HEK293 (cell line): Measurements from ENCODE around the gene CNTN4.

Source experiments
- CTCF ChIA-PET: fragments of 350-600 bp; formaldehyde crosslinking; extraction: SDS; loops from one replicate; lab custom pipeline; 2021; ENCODE audit warnings: antibody characterized with exemption; lab: Yijun Ruan, JAX
- POLR2A ChIA-PET: fragments of 300-600 bp; formaldehyde crosslinking; extraction: SDS; loops from one replicate; lab custom pipeline; 2020; ENCODE audit warnings: antibody characterized with exemption, inconsistent platforms; lab: Yijun Ruan, JAX
- H3K27ac ChIP-seq: fragments of 200-500 bp; sonication (Bioruptor generic); 2 replicates; pipeline ENCODE4 v1.5.1; 2014; ENCODE audit warnings: low read depth, low read length, control low read depth, inconsistent platforms; ENCODE audit errors: extremely low read depth
- H3K36me3 ChIP-seq, 2 experiments: fragments of 200-500 bp in 1 of 2; sonication (Bioruptor generic) in 1 of 2; 1 replicate in 1 of 2; 2 replicates in 1 of 2; pipeline ENCODE4 v1.5.1; 2014 to 2017; ENCODE audit warnings: inconsistent platforms in 2 of 2, low read length in 2 of 2; ENCODE audit not compliant: control insufficient read depth in 2 of 2, insufficient read depth in 1 of 2
- H3K4me1 ChIP-seq: fragments of 200-500 bp; sonication (Bioruptor generic); 2 replicates; pipeline ENCODE4 v1.5.1; 2014; ENCODE audit warnings: mild to moderate bottlenecking, low read length, inconsistent platforms; ENCODE audit not compliant: control insufficient read depth, insufficient read depth
- H3K4me3 ChIP-seq: 2 replicates; pipeline ENCODE4 v1.5.1; 2011; ENCODE audit warnings: low read depth, mild to moderate bottlenecking, control low read depth, low read length, moderate library complexity
- H3K9me3 ChIP-seq: fragments of 200-500 bp; sonication (Bioruptor generic); 2 replicates; pipeline ENCODE4 v1.5.1; 2014; ENCODE audit warnings: low read depth, low read length, inconsistent platforms; ENCODE audit not compliant: control insufficient read depth, insufficient read depth
- EGR2 ChIP-seq: fragments of 450-650 bp; formaldehyde crosslinking; IDR thresholded peaks from 2 replicates; pipeline ENCODE4 v1.5.1; 2016; ENCODE audit warnings: low read depth, missing biosample characterization, missing genetic modification characterization
- HOXD13 ChIP-seq: sonication (generic); formaldehyde crosslinking; IDR thresholded peaks from 2 replicates; pipeline ENCODE4 v1.8.0; 2022; ENCODE audit warnings: missing genetic modification reagents, borderline replicate concordance
- KLF10 ChIP-seq: fragments of 450-650 bp; IDR thresholded peaks from 2 replicates; pipeline ENCODE4 v1.5.1; 2018; ENCODE audit warnings: missing biosample characterization, mild to moderate bottlenecking, missing genetic modification characterization
- PRDM6 ChIP-seq: fragments of 450-650 bp; formaldehyde crosslinking; IDR thresholded peaks from 2 replicates; pipeline ENCODE4 v1.5.1; 2017; ENCODE audit warnings: missing biosample characterization, missing genetic modification characterization
- REPIN1 ChIP-seq: fragments of 450-650 bp; formaldehyde crosslinking; IDR thresholded peaks from 2 replicates; pipeline ENCODE4 v1.5.1; 2017; ENCODE audit warnings: missing biosample characterization, missing genetic modification characterization, low read depth
- SETDB1 ChIP-seq: IDR thresholded peaks from one replicate; pipeline ENCODE4 v1.6.1; 2017; ENCODE audit warnings: mild to moderate bottlenecking, low read length, moderate library complexity, mixed read lengths; ENCODE audit not compliant: insufficient read length
- ZEB2 ChIP-seq: fragments of 450-650 bp; formaldehyde crosslinking; IDR thresholded peaks from 2 replicates; pipeline ENCODE4 v1.5.1; 2016; ENCODE audit warnings: missing biosample characterization, missing genetic modification characterization
- ZFP41 ChIP-seq: fragments of 450-650 bp; formaldehyde crosslinking; IDR thresholded peaks from 2 replicates; pipeline ENCODE4 v1.5.1; 2016; ENCODE audit warnings: missing biosample characterization, missing genetic modification characterization, borderline replicate concordance
- ZNF155 ChIP-seq: fragments of 450-650 bp; formaldehyde crosslinking; IDR thresholded peaks from 2 replicates; pipeline ENCODE4 v1.5.1; 2016; ENCODE audit warnings: missing biosample characterization, missing genetic modification characterization
- ZNF214 ChIP-seq: fragments of 450-650 bp; formaldehyde crosslinking; IDR thresholded peaks from 2 replicates; pipeline ENCODE4 v1.5.1; 2017; ENCODE audit warnings: missing biosample characterization, mild to moderate bottlenecking, missing genetic modification characterization, borderline replicate concordance
- ZNF239 ChIP-seq: fragments of 450-650 bp; formaldehyde crosslinking; IDR thresholded peaks from 2 replicates; pipeline ENCODE4 v1.5.1; 2016; ENCODE audit warnings: missing biosample characterization, missing genetic modification characterization
- ZNF266 ChIP-seq: fragments of 450-650 bp; formaldehyde crosslinking; IDR thresholded peaks from 2 replicates; pipeline ENCODE4 v1.5.1; 2016; ENCODE audit warnings: missing biosample characterization, missing genetic modification characterization, low read depth
- ZNF274 ChIP-seq, 2 experiments: fragments of 200-500 bp in 1 of 2; fragments of 450-650 bp in 1 of 2; sonication (Bioruptor generic) in 1 of 2; formaldehyde crosslinking in 1 of 2; IDR thresholded peaks; 2 replicates each; pipeline versions ENCODE4 v1.5.1 to v1.6.1; 2014 to 2016; ENCODE audit warnings: borderline replicate concordance in 1 of 2, inconsistent platforms in 1 of 2, low read length in 1 of 2, missing biosample characterization in 1 of 2, missing genetic modification characterization in 1 of 2
- ZNF280C ChIP-seq: fragments of 450-650 bp; formaldehyde crosslinking; IDR thresholded peaks from 2 replicates; pipeline ENCODE4 v1.5.1; 2016; ENCODE audit warnings: missing biosample characterization, missing genetic modification characterization
- ZNF335 ChIP-seq: fragments of 450-650 bp; formaldehyde crosslinking; conservative IDR thresholded peaks from 2 replicates; pipeline ENCODE4 v1.5.1; 2016; ENCODE audit warnings: missing biosample characterization, missing genetic modification characterization
- ZNF354C ChIP-seq: fragments of 450-650 bp; formaldehyde crosslinking; IDR thresholded peaks from 2 replicates; pipeline ENCODE4 v1.5.1; 2016; ENCODE audit warnings: missing biosample characterization, missing genetic modification characterization, low read depth, borderline replicate concordance
- ZNF416 ChIP-seq: fragments of 450-650 bp; formaldehyde crosslinking; IDR thresholded peaks from 2 replicates; pipeline ENCODE4 v1.5.1; 2016; ENCODE audit warnings: missing biosample characterization, missing genetic modification characterization
- ZNF501 ChIP-seq: fragments of 450-650 bp; formaldehyde crosslinking; IDR thresholded peaks from 2 replicates; pipeline ENCODE4 v1.5.1; 2016; ENCODE audit warnings: missing biosample characterization, missing genetic modification characterization
- ZNF621 ChIP-seq: fragments of 450-650 bp; formaldehyde crosslinking; IDR thresholded peaks from 2 replicates; pipeline ENCODE4 v1.5.1; 2017; ENCODE audit warnings: missing biosample characterization, missing genetic modification characterization
- TF ChIP-seq, protein P1 (sequence below): fragments of 450-650 bp; formaldehyde crosslinking; IDR thresholded peaks from 2 replicates; pipeline ENCODE4 v1.5.1; 2016; ENCODE audit warnings: missing biosample characterization, missing genetic modification characterization
- TF ChIP-seq, protein P2 (sequence below): fragments of 450-650 bp; formaldehyde crosslinking; IDR thresholded peaks from 2 replicates; pipeline ENCODE4 v1.5.0; 2017; ENCODE audit warnings: missing biosample characterization, missing genetic modification characterization, borderline replicate concordance
- TF ChIP-seq, protein P3 (sequence below): fragments of 450-650 bp; formaldehyde crosslinking; IDR thresholded peaks from 2 replicates; pipeline ENCODE4 v1.5.1; 2016; ENCODE audit warnings: missing biosample characterization, missing genetic modification characterization

The CNTN4 gene

GRCh38 chr3:2650746-2651145, 552.1 kb downstream of the CNTN4 start:
- H3K9me3 ChIP-seq = no peaks in the 10 kb centered on the region
- H3K36me3 ChIP-seq = no peaks in the 10 kb centered on the region
- POLR2A ChIA-PET = no interaction called here
- TF ChIP-seq EGR2 (tag by site-specific recombination) (no peak), SETDB1 (no peak), ZNF501 (tag by site-specific recombination) (no peak), REPIN1 (tag by site-specific recombination) (no peak), ZNF354C (tag by site-specific recombination) (no peak)
- H3K27ac ChIP-seq = no peak overlapping the region
- CTCF ChIA-PET = interaction anchor here (0.7 kb wide), 1 partner anchor 1381 kb away, joined by 5 read pairs; no protein-coding TSS in a partner anchor
- no peak overlapping the region for H3K4me3 ChIP-seq
- peaks cover 2% of the 10 kb centered on the region; the same call in 1 of the 2 replicates for H3K4me1 ChIP-seq

GRCh38 chr3:2652386-2652785, 553.7 kb downstream of the CNTN4 start:
- Histone ChIP-seq H3K36me3 (no peaks in the 10 kb centered on the region), H3K9me3 (no peaks in the 10 kb centered on the region), H3K4me3 (no peak overlapping the region), H3K4me1 (peaks cover 4% of the 10 kb centered on the region), H3K27ac (no peak overlapping the region)
- ChIA-PET CTCF (no interaction called here), POLR2A (no interaction called here)
- TF ChIP-seq ZNF155 (no peak), ZNF266 (no peak), ZNF280C (no peak), ZNF354C (tag by site-specific recombination) (no peak)

DNA sequence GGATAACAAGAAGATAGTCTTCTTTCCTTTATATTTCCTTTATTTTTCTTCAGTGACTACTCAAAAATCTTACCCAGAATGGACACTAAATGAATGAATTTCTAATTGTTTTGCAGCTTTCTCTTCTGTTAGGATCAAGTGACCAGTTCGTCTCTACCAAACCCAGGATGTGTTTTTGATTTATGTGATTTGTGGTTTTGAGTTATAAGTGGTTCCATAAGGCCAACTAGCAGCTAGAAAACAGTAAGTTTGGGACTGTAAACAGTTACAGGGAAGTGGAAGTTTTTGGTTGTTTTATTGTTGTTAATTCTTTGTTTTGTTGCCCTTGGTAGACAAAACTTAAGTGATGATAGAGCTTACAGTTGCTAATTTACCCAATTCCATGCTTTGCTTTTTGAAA, 555.0 kb downstream of the CNTN4 start:
- peaks cover 8% of the 10 kb centered on the region for H3K4me1 ChIP-seq
- no peaks in the 10 kb centered on the region for H3K36me3 ChIP-seq
- H3K4me3 ChIP-seq = no peak overlapping the region
- CTCF ChIA-PET = interaction anchor here (0.6 to 1.2 kb wide), 2 partner anchors 268 to 350 kb away, joined by 3 to 4 read pairs; no protein-coding TSS in a partner anchor
- TF ChIP-seq, protein P1, sequence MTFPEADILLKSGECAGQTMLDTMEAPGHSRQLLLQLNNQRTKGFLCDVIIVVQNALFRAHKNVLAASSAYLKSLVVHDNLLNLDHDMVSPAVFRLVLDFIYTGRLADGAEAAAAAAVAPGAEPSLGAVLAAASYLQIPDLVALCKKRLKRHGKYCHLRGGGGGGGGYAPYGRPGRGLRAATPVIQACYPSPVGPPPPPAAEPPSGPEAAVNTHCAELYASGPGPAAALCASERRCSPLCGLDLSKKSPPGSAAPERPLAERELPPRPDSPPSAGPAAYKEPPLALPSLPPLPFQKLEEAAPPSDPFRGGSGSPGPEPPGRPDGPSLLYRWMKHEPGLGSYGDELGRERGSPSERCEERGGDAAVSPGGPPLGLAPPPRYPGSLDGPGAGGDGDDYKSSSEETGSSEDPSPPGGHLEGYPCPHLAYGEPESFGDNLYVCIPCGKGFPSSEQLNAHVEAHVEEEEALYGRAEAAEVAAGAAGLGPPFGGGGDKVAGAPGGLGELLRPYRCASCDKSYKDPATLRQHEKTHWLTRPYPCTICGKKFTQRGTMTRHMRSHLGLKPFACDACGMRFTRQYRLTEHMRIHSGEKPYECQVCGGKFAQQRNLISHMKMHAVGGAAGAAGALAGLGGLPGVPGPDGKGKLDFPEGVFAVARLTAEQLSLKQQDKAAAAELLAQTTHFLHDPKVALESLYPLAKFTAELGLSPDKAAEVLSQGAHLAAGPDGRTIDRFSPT = no peak
- TF ChIP-seq HOXD13 (CRISPR knock-in tag) = no peak
- no peak for TF ChIP-seq ZNF239
- no peak for TF ChIP-seq KLF10
- TF ChIP-seq, protein P2, sequence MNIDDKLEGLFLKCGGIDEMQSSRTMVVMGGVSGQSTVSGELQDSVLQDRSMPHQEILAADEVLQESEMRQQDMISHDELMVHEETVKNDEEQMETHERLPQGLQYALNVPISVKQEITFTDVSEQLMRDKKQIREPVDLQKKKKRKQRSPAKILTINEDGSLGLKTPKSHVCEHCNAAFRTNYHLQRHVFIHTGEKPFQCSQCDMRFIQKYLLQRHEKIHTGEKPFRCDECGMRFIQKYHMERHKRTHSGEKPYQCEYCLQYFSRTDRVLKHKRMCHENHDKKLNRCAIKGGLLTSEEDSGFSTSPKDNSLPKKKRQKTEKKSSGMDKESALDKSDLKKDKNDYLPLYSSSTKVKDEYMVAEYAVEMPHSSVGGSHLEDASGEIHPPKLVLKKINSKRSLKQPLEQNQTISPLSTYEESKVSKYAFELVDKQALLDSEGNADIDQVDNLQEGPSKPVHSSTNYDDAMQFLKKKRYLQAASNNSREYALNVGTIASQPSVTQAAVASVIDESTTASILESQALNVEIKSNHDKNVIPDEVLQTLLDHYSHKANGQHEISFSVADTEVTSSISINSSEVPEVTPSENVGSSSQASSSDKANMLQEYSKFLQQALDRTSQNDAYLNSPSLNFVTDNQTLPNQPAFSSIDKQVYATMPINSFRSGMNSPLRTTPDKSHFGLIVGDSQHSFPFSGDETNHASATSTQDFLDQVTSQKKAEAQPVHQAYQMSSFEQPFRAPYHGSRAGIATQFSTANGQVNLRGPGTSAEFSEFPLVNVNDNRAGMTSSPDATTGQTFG (tag by site-specific recombination) = no peak
- TF ChIP-seq ZNF335 (tag by site-specific recombination) = no peak
- TF ChIP-seq PRDM6 (tag by site-specific recombination) = no peak
- TF ChIP-seq ZEB2 = no peak
- TF ChIP-seq ZNF274 (IDR thresholded peaks at IDR 0.05; ENCODE audit: low read length) = no peak
- TF ChIP-seq ZNF274 (tag by site-specific recombination; IDR thresholded peaks at IDR 0.05; ENCODE audit: borderline replicate concordance) = no peak
- TF ChIP-seq ZFP41 (tag by site-specific recombination) = no peak
- no peak for TF ChIP-seq ZNF621 (tag by site-specific recombination)
- no peak for TF ChIP-seq ZNF214 (tag by site-specific recombination)
- TF ChIP-seq, protein P3, sequence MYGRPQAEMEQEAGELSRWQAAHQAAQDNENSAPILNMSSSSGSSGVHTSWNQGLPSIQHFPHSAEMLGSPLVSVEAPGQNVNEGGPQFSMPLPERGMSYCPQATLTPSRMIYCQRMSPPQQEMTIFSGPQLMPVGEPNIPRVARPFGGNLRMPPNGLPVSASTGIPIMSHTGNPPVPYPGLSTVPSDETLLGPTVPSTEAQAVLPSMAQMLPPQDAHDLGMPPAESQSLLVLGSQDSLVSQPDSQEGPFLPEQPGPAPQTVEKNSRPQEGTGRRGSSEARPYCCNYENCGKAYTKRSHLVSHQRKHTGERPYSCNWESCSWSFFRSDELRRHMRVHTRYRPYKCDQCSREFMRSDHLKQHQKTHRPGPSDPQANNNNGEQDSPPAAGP (tag by site-specific recombination) = no peak
- no peak for TF ChIP-seq ZNF416 (tag by site-specific recombination)
- H3K27ac ChIP-seq = no peak overlapping the region
- no peaks in the 10 kb centered on the region for H3K9me3 ChIP-seq
- POLR2A ChIA-PET = no interaction called here
